HepG2 (cell line): ENCODE results near the gene MRE11. TPM values are rescaled to one million over a fixed set of nuclear protein-coding genes. Genes with fewer than 3 reads are reported as not detected.

Experiments used
- ATAC-seq: fragments of 200-7000 bp; cut with Tn5 transposase; 3 replicates; pipeline ENCODE4 v1.9.1; 2020; ENCODE audit warnings: mild to moderate bottlenecking, moderate library complexity
- BruUV-seq: library from RNA; stranded (reverse); fragments of 400-500 nt; replicated peaks from 2 replicates; lab custom pipeline; 2021; lab: Mats Ljungman, UMichigan
- CTCF ChIA-PET: fragments of 300-600 bp; formaldehyde crosslinking; extraction: SDS; loops from one replicate; lab custom pipeline; 2021; ENCODE audit warnings: low total read pairs, inconsistent platforms, low intra/inter-chr PET ratio; lab: Yijun Ruan, JAX
- POLR2A ChIA-PET: fragments of 350-600 bp; sonication (Branson Sonifier 250); formaldehyde crosslinking; loops from one replicate; lab custom pipeline; 2020; ENCODE audit warnings: antibody characterized with exemption, inconsistent platforms; lab: Yijun Ruan, JAX
- DNase-seq: peaks from one replicate; pipeline ENCODE4 v3.0.0-alpha.2; 2015; ENCODE audit warnings: low spot score
- FAIRE-seq: peaks from 3 replicates; lab custom pipeline; 2011; peaks lifted over from hg19 to GRCh38; lab: Jason Lieb, UNC
- H2AFZ ChIP-seq: one replicate; pipeline ENCODE4 v1.6.1; 2011; ENCODE audit warnings: low read length, inconsistent platforms
- H3K27ac ChIP-seq: fragments of 300-600 bp; 3 replicates; pipeline ENCODE4 v1.8.0; 2011; ENCODE audit warnings: mixed run types, mild to moderate bottlenecking, mixed read lengths, low read length, inconsistent platforms; ENCODE audit not compliant: insufficient read depth; ENCODE audit errors: extremely low read length
- H3K27me3 ChIP-seq, 2 experiments: fragments of 200-600 bp in 1 of 2; 2 replicates in 1 of 2; 3 replicates in 1 of 2; pipeline versions ENCODE4 v1.6.0 to v1.8.0; 2011; ENCODE audit warnings: low read length in 2 of 2, mild to moderate bottlenecking in 2 of 2, moderate library complexity in 2 of 2, inconsistent platforms in 1 of 2; ENCODE audit not compliant: insufficient read depth in 2 of 2, control insufficient read depth in 1 of 2
- H3K36me3 ChIP-seq, 2 experiments: fragments of 200-600 bp in 1 of 2; replicated peaks in 1 of 2; 2 replicates in 1 of 2; 3 replicates in 1 of 2; pipeline versions ENCODE4 v1.5.1 to v1.8.0; 2011; ENCODE audit warnings: low read length in 2 of 2, inconsistent platforms in 1 of 2; ENCODE audit not compliant: insufficient read depth in 2 of 2, control insufficient read depth in 1 of 2
- H3K4me1 ChIP-seq: 2 replicates; pipeline ENCODE4 v1.5.1; 2012; ENCODE audit warnings: low read length, inconsistent platforms; ENCODE audit not compliant: insufficient read depth
- H3K4me2 ChIP-seq: 2 replicates; pipeline ENCODE4 v1.6.0; 2011; ENCODE audit warnings: low read depth, low read length, inconsistent platforms
- H3K4me3 ChIP-seq, 3 experiments: fragments of 200-600 bp in 1 of 3; sonication (generic), shearing (Covaris generic) in 1 of 3; replicated peaks in 1 of 3; 2 replicates each; pipeline ENCODE4 v1.5.1; 2011 to 2016; ENCODE audit warnings: low read length in 3 of 3, inconsistent platforms in 2 of 3, low read depth in 2 of 3, mild to moderate bottlenecking in 2 of 3, control low read depth in 1 of 3, mixed read lengths in 1 of 3; ENCODE audit not compliant: insufficient read depth in 1 of 3
- H3K79me2 ChIP-seq: one replicate; pipeline ENCODE4 v1.6.1; 2011; ENCODE audit warnings: low read length, inconsistent platforms; ENCODE audit not compliant: insufficient read depth
- H3K9ac ChIP-seq: 2 replicates; pipeline ENCODE4 v1.6.0; 2011; ENCODE audit warnings: mild to moderate bottlenecking, low read depth, low read length, inconsistent platforms; ENCODE audit not compliant: insufficient read depth
- H3K9me3 ChIP-seq: 2 replicates; pipeline ENCODE4 v1.5.1; 2012; ENCODE audit warnings: mild to moderate bottlenecking, low read length
- H4K20me1 ChIP-seq: 2 replicates; pipeline ENCODE4 v1.6.0; 2011; ENCODE audit warnings: inconsistent platforms, mild to moderate bottlenecking, low read length, moderate library complexity; ENCODE audit not compliant: insufficient read depth
- E2F1 ChIP-seq: sonication (generic); formaldehyde crosslinking; IDR thresholded peaks from 2 replicates; pipeline ENCODE4 v1.5.0; 2020; ENCODE audit warnings: missing genetic modification reagents
- FOXK2 ChIP-seq: fragments of 450-650 bp; IDR thresholded peaks from 2 replicates; pipeline ENCODE4 v1.6.1; 2016
- GPBP1L1 ChIP-seq: sonication (generic); formaldehyde crosslinking; IDR thresholded peaks from 2 replicates; pipeline ENCODE4 v1.5.0; 2020; ENCODE audit warnings: mild to moderate bottlenecking, missing genetic modification reagents
- HOXA3 ChIP-seq: sonication (generic); formaldehyde crosslinking; IDR thresholded peaks from 2 replicates; pipeline ENCODE4 v1.5.0; 2020; ENCODE audit warnings: missing genetic modification reagents
- KDM1A ChIP-seq: IDR thresholded peaks from 2 replicates; pipeline ENCODE4 v1.6.1; 2016; ENCODE audit warnings: missing compliant biosample characterization
- KDM5A ChIP-seq: fragments of 200-600 bp; sonication (generic); IDR thresholded peaks from 2 replicates; pipeline ENCODE4 v1.7.0; 2018; ENCODE audit warnings: antibody characterized with exemption, mild to moderate bottlenecking, low read length, borderline replicate concordance
- MBD4 ChIP-seq: IDR thresholded peaks from 2 replicates; pipeline ENCODE4 v1.6.1; 2012; ENCODE audit warnings: low read length, inconsistent platforms, borderline replicate concordance
- NFRKB ChIP-seq: fragments of 450-650 bp; IDR thresholded peaks from 2 replicates; pipeline ENCODE4 v1.6.1; 2017
- PAXIP1 ChIP-seq: sonication (generic); formaldehyde crosslinking; conservative IDR thresholded peaks from 2 replicates; pipeline ENCODE4 v1.4.0; 2020; ENCODE audit warnings: mild to moderate bottlenecking, missing genetic modification reagents, moderate library complexity
- RBAK ChIP-seq: sonication (generic); formaldehyde crosslinking; IDR thresholded peaks from 2 replicates; pipeline ENCODE4 v1.5.1; 2020; ENCODE audit warnings: mild to moderate bottlenecking, missing genetic modification reagents
- ZBTB39 ChIP-seq: sonication (generic); formaldehyde crosslinking; IDR thresholded peaks from 2 replicates; pipeline ENCODE4 v1.5.0; 2020; ENCODE audit warnings: missing genetic modification reagents
- ZNF205 ChIP-seq: IDR thresholded peaks from 2 replicates; pipeline ENCODE4 v1.6.1; 2018; ENCODE audit warnings: missing biosample characterization, missing genetic modification reagents
- ZNF30 ChIP-seq: sonication (generic); formaldehyde crosslinking; IDR thresholded peaks from 2 replicates; pipeline ENCODE4 v1.5.0; 2020; ENCODE audit warnings: mild to moderate bottlenecking, missing genetic modification reagents
- ZNF550 ChIP-seq: sonication (generic); formaldehyde crosslinking; IDR thresholded peaks from 2 replicates; pipeline ENCODE4 v1.4.0; 2020; ENCODE audit warnings: mild to moderate bottlenecking, missing genetic modification reagents, borderline replicate concordance
- ZNF672 ChIP-seq: sonication (generic); formaldehyde crosslinking; IDR thresholded peaks from 2 replicates; pipeline ENCODE4 v1.8.1; 2022; ENCODE audit warnings: missing genetic modification reagents
- ZNF850 ChIP-seq: sonication (generic); formaldehyde crosslinking; conservative IDR thresholded peaks from 2 replicates; pipeline ENCODE4 v1.9.0; 2021; ENCODE audit warnings: mild to moderate bottlenecking, missing genetic modification reagents
- WGBS: methylation state at CpG from one replicate; pipeline ENCODE4 v1.1.6; 2017; ENCODE audit warnings: low lambda C conversion rate; 5-methylcytosine and 5-hydroxymethylcytosine counted together
- in situ Hi-C: cut with HindIII; loops from 2 replicates; pipeline ENCODE4 v1.10.0; 2017; ENCODE audit warnings: low pct_unique_long_range_greater_than_20kb; ENCODE audit not compliant: extremely low pct_ligation_motif_present
- intact Hi-C: fragments of 100-400 bp; cut with micrococcal nuclease; formaldehyde crosslinking; loops from one replicate; pipeline ENCODE4 v1.10.0; 2022; ENCODE audit not compliant: unreplicated experiment
- polyA plus RNA-seq, 8 experiments: library from polyadenylated mRNA; depleted of rRNA in 3 of 8; stranded (reverse) in 7 of 8; unstranded in 1 of 8; fragments of >200 nt; fragmentation: Illumina TruSeq in 4 of 8; extraction: Trizol in 4 of 8; gene quantifications; 2 replicates each; pipeline versions ENCODE4 v1.2.1 to v1.2.3, GENCODE V29; 2011 to 2016; ENCODE audit warnings: low read depth in 4 of 8, missing spikeins in 1 of 8, mixed read lengths in 1 of 8; ENCODE audit not compliant: insufficient read depth in 1 of 8
- total RNA-seq, 5 experiments: library from RNA; depleted of rRNA; stranded (reverse); fragments of >200 nt; fragmentation: Illumina TruSeq; extraction: Trizol; gene quantifications; 2 replicates each; pipeline ENCODE4 v1.2.3, GENCODE V29; 2016; ENCODE audit warnings: low read depth in 1 of 5

The MRE11 gene
- total and polyA plus RNA-seq, 2 of the 13 experiments (the other 11 are each of a cell fraction or from before 2014, with no cell fraction given) = 7.2 to 37.3 TPM

GRCh38 chr11:94511932-94512781 lies 18.5 kb upstream of the MRE11 start, which contains the start of gene C11orf97:
C11orf97 (plus strand) TSS chr11:94512461; CDS start chr11:94512529, 68 bp downstream.
- Histone ChIP-seq H3K4me1 (peaks cover 45% of the 10 kb centered on the region), H3K27me3 (peaks cover 0 to 1% of the 10 kb centered on the region in 2 experiments; a peak in 1 of 5 replicates), H3K9ac (peak within 1 kb of the TSS; percentile 31; the same call in 1 of the 2 replicates), H2AFZ (no peak within 1 kb of the TSS), H4K20me1 (no peaks in the 10 kb centered on the region), H3K9me3 (no peaks in the 10 kb centered on the region), H3K4me3 (peak within 1 kb of the TSS; percentile 49 to 82 (median 71)), H3K4me2 (peak within 1 kb of the TSS; percentile 95), H3K36me3 (no peaks in the 10 kb centered on the region), H3K27ac (peak within 1 kb of the TSS; percentile 23), H3K79me2 (no peaks in the 10 kb centered on the region)
- ATAC-seq = peak; percentile 89
- POLR2A ChIA-PET = interaction anchor here (1.3 kb wide), 2 partner anchors 18 to 771 kb away, joined by 3 to 5 read pairs; partner anchors contain the start of genes ANKRD49, C11orf54, MRE11 and TAF1D
- DNase-seq = peak; percentile 35
- whole genome bisulfite sequencing = 4% methylated on average over 20 of the region's 53 CpGs
- intact Hi-C loops = loop anchor here (10.0 kb wide), 1 partner anchor 553 kb away; the partner anchor contains the start of gene SRSF8
- CTCF ChIA-PET = no interaction called here
- BruUV-seq = no TSS peak
- FAIRE-seq = no peak
- in situ Hi-C loops = no loop called here
- TF ChIP-seq RBAK (CRISPR knock-in tag) = no peak
- no peak for TF ChIP-seq ZBTB39 (CRISPR knock-in tag)
- TF ChIP-seq FOXK2 = no peak
- no peak for TF ChIP-seq KDM5A
- TF ChIP-seq ZNF30 (CRISPR knock-in tag) = no peak
- TF ChIP-seq KDM1A (CRISPR knock-in tag) = no peak
- no peak for TF ChIP-seq MBD4
- TF ChIP-seq PAXIP1 (CRISPR knock-in tag) = no peak
- TF ChIP-seq ZNF672 (CRISPR knock-in tag) = no peak
- TF ChIP-seq ZNF205 (CRISPR knock-in tag) = no peak
- no peak for TF ChIP-seq GPBP1L1 (CRISPR knock-in tag)
- no peak for TF ChIP-seq ZNF850 (CRISPR knock-in tag)
- TF ChIP-seq E2F1 (CRISPR knock-in tag) = 0 out of 2 replicates have a peak, but pooled peaks have one; percentile 18
- peak; percentile 53; the same call in 1 of the 2 replicates for TF ChIP-seq HOXA3 (CRISPR knock-in tag)
- no peak for TF ChIP-seq ZNF550 (CRISPR knock-in tag)
- TF ChIP-seq NFRKB = no peak
